ENCODE data around the gene UBE2I. TPM values are rescaled to one million over a fixed set of nuclear protein-coding genes. Genes with fewer than 3 reads are reported as not detected.

UBE2I gene
- total RNA-seq, 1 donor = 49.2 TPM

DNA sequence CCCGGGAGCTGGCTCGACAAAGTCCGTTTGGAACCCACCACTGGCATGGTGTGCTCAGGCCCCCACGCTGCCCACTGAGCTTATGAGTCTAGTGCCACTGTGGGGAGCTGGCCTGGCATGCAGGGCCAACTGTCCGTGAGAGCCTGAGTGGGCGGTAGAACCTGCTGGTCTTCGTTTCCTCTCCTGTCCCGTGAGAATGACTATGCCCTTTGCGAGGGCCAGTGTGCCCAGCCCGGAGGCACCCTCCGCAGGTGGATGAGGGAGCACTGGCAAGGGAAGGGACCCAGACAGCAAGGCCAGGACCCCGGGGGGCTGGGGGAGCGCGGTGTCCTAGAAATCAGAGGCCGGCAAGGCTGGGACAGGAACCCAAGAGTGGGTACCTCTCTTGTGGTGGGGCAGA, 27.2 kb downstream of the UBE2I start:
- Histone ChIP-seq H3K4me3 (ENCODE audit: insufficient read depth, low read length) (no peak overlapping the region), H4K20me1 (ENCODE audit: insufficient read depth, low read length) (no peaks in the 10 kb centered on the region), H3K4me1 (ENCODE audit: insufficient read depth, low read length) (no peaks in the 10 kb centered on the region), H3K9me3 (ENCODE audit: low read depth, low read length) (no peaks in the 10 kb centered on the region), H3K79me2 (ENCODE audit: insufficient read depth, low read length) (no peaks in the 10 kb centered on the region), H2AFZ (ENCODE audit: low read length) (no peak overlapping the region), H3K27me3 (ENCODE audit: insufficient read depth, low read length) (peaks cover 46% of the 10 kb centered on the region), H3K36me3 (ENCODE audit: insufficient read depth, low read length) (no peaks in the 10 kb centered on the region), H3K4me2 (ENCODE audit: insufficient read depth, low read length) (no peak overlapping the region), H3K27ac (ENCODE audit: low read depth, low read length) (no peak overlapping the region)
- DNase-seq (ENCODE audit: insufficient read length, low spot score, missing footprints) = no peak
- TF ChIP-seq, protein P1, sequence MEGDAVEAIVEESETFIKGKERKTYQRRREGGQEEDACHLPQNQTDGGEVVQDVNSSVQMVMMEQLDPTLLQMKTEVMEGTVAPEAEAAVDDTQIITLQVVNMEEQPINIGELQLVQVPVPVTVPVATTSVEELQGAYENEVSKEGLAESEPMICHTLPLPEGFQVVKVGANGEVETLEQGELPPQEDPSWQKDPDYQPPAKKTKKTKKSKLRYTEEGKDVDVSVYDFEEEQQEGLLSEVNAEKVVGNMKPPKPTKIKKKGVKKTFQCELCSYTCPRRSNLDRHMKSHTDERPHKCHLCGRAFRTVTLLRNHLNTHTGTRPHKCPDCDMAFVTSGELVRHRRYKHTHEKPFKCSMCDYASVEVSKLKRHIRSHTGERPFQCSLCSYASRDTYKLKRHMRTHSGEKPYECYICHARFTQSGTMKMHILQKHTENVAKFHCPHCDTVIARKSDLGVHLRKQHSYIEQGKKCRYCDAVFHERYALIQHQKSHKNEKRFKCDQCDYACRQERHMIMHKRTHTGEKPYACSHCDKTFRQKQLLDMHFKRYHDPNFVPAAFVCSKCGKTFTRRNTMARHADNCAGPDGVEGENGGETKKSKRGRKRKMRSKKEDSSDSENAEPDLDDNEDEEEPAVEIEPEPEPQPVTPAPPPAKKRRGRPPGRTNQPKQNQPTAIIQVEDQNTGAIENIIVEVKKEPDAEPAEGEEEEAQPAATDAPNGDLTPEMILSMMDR (IDR thresholded peaks at IDR 0.05; ENCODE audit: extremely low read depth, low read depth, low read length) = no peak

DNA sequence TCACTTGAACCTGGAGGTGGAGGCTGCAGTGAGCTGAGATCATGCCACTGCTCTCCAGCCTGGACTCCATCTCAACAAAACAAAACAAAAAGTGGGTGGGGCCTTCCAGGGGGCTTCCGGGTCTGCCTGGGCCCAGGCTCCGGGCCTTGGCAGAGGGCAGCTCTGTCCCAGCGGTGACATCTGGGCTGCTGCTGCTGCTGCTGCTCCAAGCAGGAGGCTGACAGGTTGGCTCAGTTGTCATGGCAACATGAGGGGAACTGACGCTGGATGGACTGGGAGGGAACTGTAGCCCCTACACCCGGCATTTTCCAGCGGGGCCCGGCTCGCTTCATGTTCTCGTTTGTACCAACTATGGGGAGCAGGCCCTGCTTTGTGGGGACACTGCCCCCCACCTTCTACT, 28.1 kb downstream of the UBE2I start:
- Histone ChIP-seq H3K36me3 (ENCODE audit: insufficient read depth, low read length) (no peaks in the 10 kb centered on the region), H3K27ac (ENCODE audit: low read depth, low read length) (no peak overlapping the region), H3K27me3 (ENCODE audit: insufficient read depth, low read length) (peaks cover 40% of the 10 kb centered on the region), H3K4me1 (ENCODE audit: insufficient read depth, low read length) (no peaks in the 10 kb centered on the region), H2AFZ (ENCODE audit: low read length) (no peak overlapping the region), H3K79me2 (ENCODE audit: insufficient read depth, low read length) (no peaks in the 10 kb centered on the region), H4K20me1 (ENCODE audit: insufficient read depth, low read length) (no peaks in the 10 kb centered on the region), H3K9me3 (ENCODE audit: low read depth, low read length) (no peaks in the 10 kb centered on the region), H3K4me3 (ENCODE audit: insufficient read depth, low read length) (no peak overlapping the region), H3K4me2 (ENCODE audit: insufficient read depth, low read length) (no peak overlapping the region)
- DNase-seq (ENCODE audit: insufficient read length, low spot score, missing footprints) = no peak
- TF ChIP-seq, protein P1 (IDR thresholded peaks at IDR 0.05; ENCODE audit: extremely low read depth, low read depth, low read length) = no peak

DNA sequence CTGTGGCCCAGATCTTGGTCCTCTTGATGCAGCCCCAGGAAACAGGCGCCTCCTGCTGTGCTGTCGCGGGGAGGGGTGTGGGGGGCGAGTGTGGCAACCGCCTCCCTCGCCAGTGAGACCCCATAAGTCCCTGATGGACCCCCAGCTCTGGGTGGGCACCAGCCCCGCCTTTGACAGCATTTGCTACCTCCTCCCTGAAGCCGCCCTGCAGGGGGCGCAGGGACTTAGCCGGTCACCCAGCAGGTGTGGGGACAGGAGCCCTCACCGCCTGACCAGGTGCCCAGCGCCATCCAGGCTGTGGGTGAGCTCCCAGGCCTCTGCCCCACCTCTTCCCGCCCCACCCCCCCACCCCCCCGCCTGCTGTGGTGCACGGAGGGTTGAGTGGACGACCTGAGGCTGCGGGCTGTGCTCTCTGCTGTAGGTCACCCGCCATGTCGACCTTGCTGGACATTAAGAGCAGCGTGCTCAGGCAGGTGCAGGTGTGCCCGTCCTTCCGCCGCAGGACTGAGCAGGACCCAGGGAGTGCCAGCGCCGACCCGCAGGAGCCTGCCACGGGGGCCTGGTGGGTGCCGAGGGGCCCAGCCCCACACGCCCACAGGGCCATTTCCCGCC, 28.8 kb downstream of the UBE2I start:
- Histone ChIP-seq H3K27me3 (ENCODE audit: insufficient read depth, low read length) (peaks cover 35% of the 10 kb centered on the region), H3K4me2 (ENCODE audit: insufficient read depth, low read length) (no peak overlapping the region), H3K79me2 (ENCODE audit: insufficient read depth, low read length) (no peaks in the 10 kb centered on the region), H2AFZ (ENCODE audit: low read length) (no peak overlapping the region), H3K4me3 (ENCODE audit: insufficient read depth, low read length) (no peak overlapping the region), H4K20me1 (ENCODE audit: insufficient read depth, low read length) (no peaks in the 10 kb centered on the region), H3K4me1 (ENCODE audit: insufficient read depth, low read length) (no peaks in the 10 kb centered on the region), H3K9me3 (ENCODE audit: low read depth, low read length) (no peaks in the 10 kb centered on the region), H3K27ac (ENCODE audit: low read depth, low read length) (no peak overlapping the region), H3K36me3 (ENCODE audit: insufficient read depth, low read length) (no peaks in the 10 kb centered on the region)
- DNase-seq (ENCODE audit: insufficient read length, low spot score, missing footprints) = no peak
- TF ChIP-seq, protein P1 (IDR thresholded peaks at IDR 0.05; ENCODE audit: extremely low read depth, low read depth, low read length) = peak; percentile 23

GRCh38 chr16:1338855-1339675, 29.6 kb downstream of the UBE2I start:
- H3K27ac ChIP-seq (ENCODE audit: low read depth, low read length) = no peak overlapping the region
- H3K27me3 ChIP-seq (ENCODE audit: insufficient read depth, low read length) = peaks cover 28% of the 10 kb centered on the region
- H3K9me3 ChIP-seq (ENCODE audit: low read depth, low read length) = no peaks in the 10 kb centered on the region
- no peak overlapping the region for H2AFZ ChIP-seq (ENCODE audit: low read length)
- no peak for DNase-seq (ENCODE audit: insufficient read length, low spot score, missing footprints)
- no peaks in the 10 kb centered on the region for H3K4me1 ChIP-seq (ENCODE audit: insufficient read depth, low read length)
- TF ChIP-seq, protein P1 (IDR thresholded peaks at IDR 0.05; ENCODE audit: extremely low read depth, low read depth, low read length) = no peak
- no peaks in the 10 kb centered on the region for H4K20me1 ChIP-seq (ENCODE audit: insufficient read depth, low read length)
- H3K36me3 ChIP-seq (ENCODE audit: insufficient read depth, low read length) = no peaks in the 10 kb centered on the region
- no peak overlapping the region for H3K4me2 ChIP-seq (ENCODE audit: insufficient read depth, low read length)
- no peaks in the 10 kb centered on the region for H3K79me2 ChIP-seq (ENCODE audit: insufficient read depth, low read length)
- H3K4me3 ChIP-seq (ENCODE audit: insufficient read depth, low read length) = no peak overlapping the region
